DND-41 (cell line): Measurements from ENCODE around the gene MAPK12.
A peak's percentile ranks its signal among the peaks of the same experiment; 100 is the strongest.

Source experiments
- ATAC-seq: fragments of 200-7000 bp; cut with Tn5 transposase; 3 replicates; pipeline ENCODE4 v1.9.1; 2021; ENCODE audit warnings: low read depth; ENCODE audit not compliant: insufficient read depth
- DNase-seq: peaks from one replicate; pipeline ENCODE4 v3.0.0-alpha.2; 2020
- H2AFZ ChIP-seq: 2 replicates; pipeline ENCODE4 v1.6.0; 2012; ENCODE audit warnings: low read depth, low read length
- H3K27ac ChIP-seq: 2 replicates; pipeline ENCODE4 v1.5.1; 2012; ENCODE audit warnings: low read length, inconsistent platforms
- H3K27me3 ChIP-seq: fragments of 200-600 bp; sonication (generic); 2 replicates; pipeline ENCODE4 v1.6.0; 2012; ENCODE audit warnings: low read length, mild to moderate bottlenecking, inconsistent platforms; ENCODE audit not compliant: insufficient read depth, poor library complexity
- H3K36me3 ChIP-seq: 2 replicates; pipeline ENCODE4 v1.5.1; 2012; ENCODE audit warnings: low read length, inconsistent platforms; ENCODE audit not compliant: insufficient read depth
- H3K4me1 ChIP-seq: 2 replicates; pipeline ENCODE4 v1.5.1; 2012; ENCODE audit warnings: mild to moderate bottlenecking, low read length; ENCODE audit not compliant: insufficient read depth
- H3K4me2 ChIP-seq: 2 replicates; pipeline ENCODE4 v1.6.0; 2012; ENCODE audit warnings: mild to moderate bottlenecking, moderate library complexity, low read length, inconsistent platforms; ENCODE audit not compliant: insufficient read depth
- H3K4me3 ChIP-seq, 2 experiments: fragments of 200-600 bp in 1 of 2; shearing (Covaris generic) in 1 of 2; 2 replicates each; pipeline ENCODE4 v1.5.1; 2012 to 2016; ENCODE audit warnings: inconsistent platforms in 2 of 2, low read length in 2 of 2, mild to moderate bottlenecking in 2 of 2, low read depth in 1 of 2, moderate library complexity in 1 of 2
- H3K79me2 ChIP-seq: 2 replicates; pipeline ENCODE4 v1.6.0; 2012; ENCODE audit warnings: low read length, inconsistent platforms; ENCODE audit not compliant: insufficient read depth
- H3K9ac ChIP-seq: 2 replicates; pipeline ENCODE4 v1.6.0; 2012; ENCODE audit warnings: low read depth, mild to moderate bottlenecking, inconsistent platforms, low read length, moderate library complexity
- H3K9me3 ChIP-seq: 2 replicates; pipeline ENCODE4 v1.5.1; 2012; ENCODE audit warnings: low read length, moderate library complexity, mild to moderate bottlenecking, inconsistent platforms; ENCODE audit not compliant: insufficient read depth, severe bottlenecking
- H4K20me1 ChIP-seq: 2 replicates; pipeline ENCODE4 v1.6.0; 2012; ENCODE audit warnings: low read length; ENCODE audit not compliant: insufficient read depth
- CTCF ChIP-seq: IDR thresholded peaks from 2 replicates; pipeline ENCODE4 v1.5.1; 2012; ENCODE audit warnings: borderline replicate concordance, low read length, moderate library complexity, mild to moderate bottlenecking; ENCODE audit not compliant: poor library complexity, severe bottlenecking; ENCODE audit errors: extremely low read depth
- EZH2 ChIP-seq: IDR thresholded peaks from 3 replicates; pipeline ENCODE4 v1.6.1; 2012; ENCODE audit warnings: borderline replicate concordance, low read depth, mild to moderate bottlenecking, moderate library complexity, low read length, inconsistent platforms; ENCODE audit not compliant: severe bottlenecking

The MAPK12 gene

GRCh38 chr22:50208430-50208938 is 53.0 kb downstream of the MAPK12 start:
- H3K4me3 ChIP-seq: no peak overlapping the region
- peaks cover under 1% of the 10 kb centered on the region; the same call in 1 of the 2 replicates for H3K4me1 ChIP-seq
- peaks cover 83% of the 10 kb centered on the region for H3K36me3 ChIP-seq
- no peaks in the 10 kb centered on the region for H3K9me3 ChIP-seq
- DNase-seq (no peak), ATAC-seq (no peak)
- H4K20me1 ChIP-seq: peaks cover 58% of the 10 kb centered on the region
- no peak overlapping the region for H2AFZ ChIP-seq
- peaks cover 30% of the 10 kb centered on the region for H3K79me2 ChIP-seq
- H3K27me3 ChIP-seq: no peaks in the 10 kb centered on the region
- no peak overlapping the region for H3K4me2 ChIP-seq
- H3K27ac ChIP-seq: no peak overlapping the region
- TF ChIP-seq CTCF (no peak), EZH2 (no peak)
- H3K9ac ChIP-seq: no peak overlapping the region

- no peak for TF ChIP-seq EZH2
- TF ChIP-seq CTCF: no peak
- H3K79me2 ChIP-seq: peaks cover 31% of the 10 kb centered on the region
- ATAC-seq (no peak), DNase-seq (no peak)
- H3K9ac ChIP-seq: no peak overlapping the region
- H3K4me1 ChIP-seq: peaks cover 10% of the 10 kb centered on the region
- H2AFZ ChIP-seq: no peak overlapping the region
- H3K36me3 ChIP-seq: peaks cover 81% of the 10 kb centered on the region
- H3K27me3 ChIP-seq: no peaks in the 10 kb centered on the region
- H3K27ac ChIP-seq: no peak overlapping the region
- H4K20me1 ChIP-seq: peaks cover 57% of the 10 kb centered on the region
- no peak overlapping the region for H3K4me3 ChIP-seq
- no peak overlapping the region for H3K4me2 ChIP-seq
- H3K9me3 ChIP-seq: no peaks in the 10 kb centered on the region
Observed at GRCh38 chr22:50207383-50208140, 53.9 kb downstream of the MAPK12 start.

GRCh38 chr22:50206599-50206998 is 54.9 kb downstream of the MAPK12 start:
- DNase-seq: peak; percentile 33
- Histone ChIP-seq H3K27me3 (no peaks in the 10 kb centered on the region), H3K9ac (no peak overlapping the region), H3K4me1 (peaks cover 19% of the 10 kb centered on the region), H4K20me1 (peaks cover 64% of the 10 kb centered on the region), H3K4me2 (no peak overlapping the region), H3K36me3 (peaks cover 73% of the 10 kb centered on the region), H3K79me2 (peaks cover 36% of the 10 kb centered on the region), H3K9me3 (no peaks in the 10 kb centered on the region), H3K27ac (no peak overlapping the region), H2AFZ (no peak overlapping the region), H3K4me3 (no peak overlapping the region)
- ATAC-seq: peak; percentile 41; the same call in 1 of the 3 replicates
- TF ChIP-seq CTCF: peak; percentile 54
- no peak for TF ChIP-seq EZH2
